ENCODE data around the gene OR51L1.
A peak's percentile ranks its signal among the peaks of the same experiment; 100 is the strongest.
"Not testable (repeated sequence)": the region's sequence is repeated elsewhere in the genome, so short reads cannot be mapped to it uniquely, and the experiment has no call there.

Gene OR51L1, protein sequence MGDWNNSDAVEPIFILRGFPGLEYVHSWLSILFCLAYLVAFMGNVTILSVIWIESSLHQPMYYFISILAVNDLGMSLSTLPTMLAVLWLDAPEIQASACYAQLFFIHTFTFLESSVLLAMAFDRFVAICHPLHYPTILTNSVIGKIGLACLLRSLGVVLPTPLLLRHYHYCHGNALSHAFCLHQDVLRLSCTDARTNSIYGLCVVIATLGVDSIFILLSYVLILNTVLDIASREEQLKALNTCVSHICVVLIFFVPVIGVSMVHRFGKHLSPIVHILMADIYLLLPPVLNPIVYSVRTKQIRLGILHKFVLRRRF

DNA sequence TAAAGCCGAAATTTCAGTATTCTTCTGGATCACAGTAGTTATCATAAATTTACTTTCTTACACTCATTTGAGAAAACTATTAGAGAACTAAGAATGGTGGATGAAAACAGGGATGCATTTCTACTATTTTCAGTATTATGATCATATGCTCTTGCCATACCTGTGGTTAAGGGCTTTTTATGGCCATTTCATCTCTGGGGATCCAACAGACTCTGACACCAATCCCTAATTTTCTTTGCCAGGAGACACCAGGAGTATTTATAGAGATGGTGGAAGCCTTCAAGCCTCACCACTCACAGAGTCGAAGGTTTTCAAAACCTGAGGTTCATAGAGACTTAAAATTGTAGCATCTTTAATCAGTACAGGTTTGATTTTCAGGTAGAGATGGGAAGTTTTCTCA is at the start of gene OR51L1:
Gene OR51L1 (plus strand): TSS at position 301 of the 400 bp plus-strand sequence. CDS start 4,132 bp downstream, outside the sequence.
- no peak for DNase-seq (ENCODE audit: low read depth, low spot score)

DNA sequence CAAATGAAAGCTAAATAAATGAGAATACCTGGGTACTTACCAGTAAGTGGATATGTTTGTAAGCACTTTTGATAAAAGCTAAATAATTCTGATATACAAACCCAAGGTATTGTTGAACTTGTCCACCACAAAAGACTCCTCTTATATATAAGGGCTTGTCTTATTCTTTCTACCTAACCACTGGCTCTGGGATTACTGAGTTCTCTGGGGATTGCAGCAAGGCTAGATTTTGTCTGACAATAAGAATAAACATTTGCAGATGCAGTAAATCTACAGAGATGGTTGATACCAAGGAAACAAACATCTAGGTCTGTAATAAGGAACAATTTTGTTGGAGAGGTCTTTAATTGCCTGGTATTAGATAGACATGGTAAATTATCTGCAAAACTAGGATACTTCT is 47.1 kb upstream of the OR51L1 start, which contains the start of gene OR51A4:
Gene OR51A4 (minus strand): TSS at position 101 of the 400 bp plus-strand sequence. CDS start 505 bp downstream, outside the sequence.
- DNase-seq (ENCODE audit: low read depth, low spot score): no peak

DNA sequence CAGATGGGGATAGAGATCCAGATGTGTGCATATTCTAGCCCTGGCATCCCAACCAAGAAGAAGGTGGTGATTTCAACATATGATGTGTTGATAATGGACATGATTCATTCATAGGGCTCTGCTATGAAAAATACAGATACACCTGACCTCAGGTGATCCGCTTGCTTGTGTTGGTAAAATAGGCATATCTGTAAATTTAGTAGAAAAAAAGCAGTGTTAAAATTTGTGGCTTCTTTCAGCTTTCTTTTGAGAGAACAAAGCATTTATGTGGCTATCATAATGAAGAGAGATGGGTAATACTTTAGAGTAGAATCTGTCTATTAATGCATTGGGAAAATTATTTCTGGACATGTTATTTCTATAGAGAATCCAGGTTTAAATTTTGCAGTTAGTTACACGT is 39.0 kb upstream of the OR51L1 start, which contains the start of gene OR51A2:
Gene OR51A2 (minus strand): TSS at position 101 of the 400 bp plus-strand sequence. CDS start 0 bp downstream, at position 101.
- DNase-seq (ENCODE audit: low read depth, low spot score): not testable (repeated sequence)

DNA sequence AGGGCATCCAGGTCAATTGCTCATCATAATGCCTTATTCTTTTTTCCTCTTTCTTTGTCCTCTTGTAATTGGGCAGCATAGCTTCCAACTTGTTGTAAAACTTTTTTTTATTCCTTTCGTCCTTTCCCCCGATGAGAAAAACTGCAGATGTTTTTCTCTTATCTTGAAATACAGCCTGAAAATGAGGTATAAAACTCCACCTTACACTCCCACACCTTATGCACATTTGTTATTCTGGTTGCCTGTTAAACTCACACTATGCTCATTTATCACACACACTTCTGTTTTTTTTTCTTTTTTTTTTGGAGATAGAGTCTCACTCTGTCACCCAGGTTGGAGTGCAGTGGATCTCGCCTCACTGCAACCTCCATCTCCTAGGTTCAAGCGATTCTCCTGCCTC is 37.3 kb upstream of the OR51L1 start:
- no peak for DNase-seq (ENCODE audit: low read depth, low spot score)

DNA sequence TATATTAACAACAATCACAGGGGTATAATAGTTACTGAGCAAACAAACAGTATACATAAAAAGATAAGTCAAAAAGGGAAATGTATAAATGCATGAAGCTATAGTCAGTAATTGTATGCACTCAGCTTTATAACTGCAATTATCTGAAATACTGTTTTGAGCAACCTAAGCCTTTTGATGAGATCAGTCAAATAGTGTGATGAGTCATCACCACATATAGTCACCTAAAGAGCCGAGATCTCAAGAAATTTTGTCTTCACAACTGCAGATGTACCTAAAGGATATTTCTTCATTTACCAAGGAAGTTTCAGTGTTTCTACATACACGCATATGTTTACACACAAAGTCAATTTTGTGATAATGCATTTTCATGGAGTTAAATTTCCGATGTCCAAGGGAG is 33.8 kb upstream of the OR51L1 start:
- DNase-seq (ENCODE audit: low read depth, low spot score): no peak

DNA sequence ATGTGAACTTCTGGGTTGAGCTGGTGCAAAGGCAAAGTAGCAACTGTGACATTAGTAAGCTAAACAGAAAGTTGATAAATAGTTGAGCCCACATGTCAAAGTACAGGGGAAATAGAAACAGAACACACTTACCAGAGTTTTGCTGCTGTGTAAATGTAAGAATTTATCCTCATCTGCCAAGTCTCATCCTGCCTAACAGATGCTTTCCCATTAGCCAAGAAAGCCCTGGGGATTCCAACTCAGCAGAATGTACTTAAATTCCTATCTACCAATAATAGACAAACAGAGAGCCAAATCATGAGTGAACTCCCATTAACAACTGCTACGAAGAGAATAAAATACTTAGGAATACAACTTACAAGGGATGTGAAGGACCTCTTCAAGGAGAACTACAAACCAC is 31.8 kb upstream of the OR51L1 start:
- DNase-seq (ENCODE audit: low read depth, low spot score): no peak

DNA sequence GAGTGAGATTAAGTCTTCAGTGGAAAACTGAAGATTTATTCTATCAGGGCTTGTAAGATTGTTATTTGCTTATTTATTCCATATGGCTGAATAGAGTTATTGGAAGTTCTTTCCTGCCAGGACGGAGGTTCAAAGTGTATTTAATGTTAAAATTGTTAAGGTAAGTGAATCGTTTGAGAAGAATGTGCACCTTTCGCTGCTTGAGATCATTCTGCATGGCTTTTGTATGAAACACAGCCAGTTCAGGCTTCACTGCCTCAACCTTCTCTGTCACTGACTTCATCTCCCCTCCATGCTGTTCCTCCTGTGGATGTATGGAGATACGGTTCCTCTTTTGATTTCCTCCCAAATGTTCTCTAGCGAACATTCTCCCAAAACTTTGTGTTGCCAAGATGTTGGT is 19.2 kb upstream of the OR51L1 start:
- no peak for DNase-seq (ENCODE audit: low read depth, low spot score)

DNA sequence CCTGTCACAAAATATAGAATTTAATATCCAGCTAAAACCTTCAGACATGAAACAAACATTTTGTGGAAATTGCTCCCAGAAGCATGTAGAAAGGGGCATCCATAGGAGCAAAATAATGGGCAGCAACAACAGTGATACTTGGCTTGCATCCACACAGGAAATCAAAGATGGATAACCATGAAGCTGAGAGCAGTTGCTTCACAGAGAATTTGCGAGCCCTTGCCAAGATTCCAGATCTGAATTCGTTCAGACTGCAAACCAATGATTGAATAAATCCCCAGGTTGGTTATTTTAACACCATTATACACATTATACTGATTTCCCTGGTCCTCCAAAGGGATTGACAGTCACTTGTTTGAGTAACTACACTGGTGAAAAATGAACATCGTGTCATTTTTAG is 15.6 kb upstream of the OR51L1 start:
- no peak for DNase-seq (ENCODE audit: low read depth, low spot score)

DNA sequence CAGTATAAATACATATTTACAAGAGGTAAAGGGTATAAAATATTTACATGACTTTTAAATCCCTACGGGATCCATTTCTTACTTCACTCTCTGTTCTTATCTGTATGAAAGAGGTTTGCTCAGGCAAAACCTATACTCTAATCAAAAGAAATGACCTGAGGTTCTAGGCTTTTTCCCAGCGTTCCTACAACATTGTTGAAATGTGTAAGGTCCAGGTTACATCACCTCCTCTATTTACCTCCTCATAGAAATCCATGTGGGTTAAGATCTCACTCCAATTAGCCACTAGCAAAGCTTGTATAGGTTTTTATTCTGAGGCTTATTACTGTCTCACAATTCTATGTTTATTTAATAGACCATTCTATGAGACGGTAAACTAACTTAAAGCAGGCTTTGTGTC is 12.0 kb upstream of the OR51L1 start:
- no peak for DNase-seq (ENCODE audit: low read depth, low spot score)

DNA sequence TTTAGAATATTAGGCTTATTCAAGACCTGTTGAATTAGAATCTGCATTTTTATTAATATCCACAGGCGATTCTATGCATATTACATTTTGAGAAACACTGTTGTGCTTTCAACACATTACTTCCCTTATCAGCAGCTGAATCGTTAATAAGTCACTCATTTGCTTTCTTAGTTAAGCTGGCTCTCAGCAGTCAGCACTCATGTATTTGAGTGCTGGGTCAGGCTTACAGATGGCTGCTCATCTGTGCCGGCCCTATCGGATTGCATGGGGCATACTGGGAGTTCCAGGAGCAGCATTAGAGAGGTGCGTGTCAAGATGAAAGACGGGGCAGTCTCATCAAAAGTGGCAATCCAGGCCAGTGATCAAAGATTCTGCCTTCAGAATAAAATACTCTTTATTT is 10.8 kb upstream of the OR51L1 start:
- no peak for DNase-seq (ENCODE audit: low read depth, low spot score)

DNA sequence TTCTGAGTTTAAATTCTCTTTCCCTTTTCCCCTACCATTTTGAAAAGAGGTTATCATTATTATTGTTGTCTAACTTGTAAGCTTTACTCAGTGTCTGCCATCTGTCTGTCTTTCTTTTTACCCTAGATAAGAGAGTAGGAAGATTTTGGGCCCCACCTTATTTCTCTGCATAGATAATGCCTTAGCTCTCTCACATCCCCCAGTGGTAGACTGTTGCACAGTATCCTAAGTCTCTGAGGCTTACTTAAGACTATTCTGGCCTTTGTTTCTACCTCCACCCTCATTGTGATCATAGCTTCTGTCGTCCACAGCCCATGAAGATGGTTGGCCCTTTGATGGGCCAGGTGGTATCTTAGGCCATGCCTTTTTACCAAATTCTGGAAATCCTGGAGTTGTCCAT is 3.6 kb upstream of the OR51L1 start:
- no peak for DNase-seq (ENCODE audit: low read depth, low spot score)

DNA sequence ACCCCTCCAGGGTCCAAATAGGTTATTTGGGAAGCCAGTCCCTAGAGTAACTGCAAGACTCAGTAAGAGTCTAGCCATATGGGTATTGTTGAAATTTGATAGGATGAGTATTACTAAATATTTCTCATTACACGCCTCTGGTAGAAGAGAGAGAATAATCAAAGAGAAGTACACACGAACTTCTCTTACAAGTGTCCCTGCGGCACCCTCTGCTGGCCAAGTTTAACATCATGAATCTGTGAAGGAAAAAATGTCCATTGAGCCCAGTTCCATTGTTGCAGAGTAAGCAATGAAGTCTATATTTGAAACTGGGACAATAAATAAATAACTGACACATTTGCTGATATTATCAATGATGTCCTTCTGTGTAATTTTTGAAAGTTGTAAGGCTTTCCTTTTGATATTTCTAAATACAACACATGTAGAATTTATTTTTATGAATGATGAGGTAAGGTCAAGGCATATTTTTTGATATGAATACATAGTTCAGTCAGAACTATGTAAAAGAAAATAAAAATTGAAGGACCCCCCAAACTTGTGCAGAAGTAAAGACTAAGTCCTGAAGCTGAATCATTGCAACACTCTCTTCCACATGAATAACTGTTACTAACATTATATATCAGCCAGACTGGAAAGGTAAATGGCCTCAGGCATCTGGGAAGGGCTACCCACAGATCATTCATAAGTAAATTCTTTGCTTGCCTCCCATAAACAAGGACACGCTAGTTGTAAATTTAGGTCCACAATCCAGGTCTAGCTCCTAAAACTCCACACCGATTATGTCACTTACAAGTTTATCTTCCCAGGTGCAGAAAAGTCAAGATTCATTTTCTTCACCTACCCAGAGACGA is 10.0 kb downstream of the OR51L1 start:
- DNase-seq (ENCODE audit: low read depth, low spot score): peak; percentile 6

DNA sequence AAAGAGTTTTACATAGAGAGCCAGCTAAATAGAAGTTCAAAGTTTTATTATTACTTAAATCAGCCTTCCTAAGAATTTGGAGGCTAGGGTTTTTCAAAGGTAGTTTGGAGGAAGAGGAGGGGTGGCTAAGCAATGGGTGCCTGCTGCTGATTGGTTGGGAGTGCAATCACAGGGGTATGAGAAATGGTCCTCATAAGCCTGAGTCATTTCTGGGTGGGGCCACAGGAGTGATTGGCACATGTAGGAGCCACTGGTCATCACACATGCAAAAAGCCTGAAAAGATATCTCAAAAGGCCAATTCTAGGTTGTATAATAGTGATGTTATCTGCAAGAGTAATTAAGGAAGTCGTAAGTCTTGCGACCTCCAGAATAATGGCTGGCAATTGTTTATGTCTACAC is 12.9 kb downstream of the OR51L1 start:
- no peak for DNase-seq (ENCODE audit: low read depth, low spot score)

DNA sequence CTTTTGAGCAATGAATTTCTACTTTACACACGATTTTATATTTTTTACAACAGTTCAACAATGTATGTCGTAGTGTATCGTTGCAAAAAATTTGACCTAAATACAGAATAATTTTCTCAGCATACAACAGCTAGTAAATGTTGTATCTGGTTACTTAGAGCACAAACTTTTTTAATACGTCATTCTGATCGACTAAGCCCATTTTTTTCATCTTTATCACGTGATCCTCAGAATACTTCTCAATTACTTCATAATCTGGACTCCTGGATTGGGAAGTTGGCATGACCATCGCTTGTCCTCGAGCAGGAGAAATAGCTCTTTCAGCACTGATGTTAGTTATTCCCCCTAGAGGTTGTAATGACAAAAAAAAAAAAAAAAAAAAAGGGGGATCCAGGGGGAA is 16.6 kb downstream of the OR51L1 start:
- DNase-seq (ENCODE audit: low read depth, low spot score): no peak

DNA sequence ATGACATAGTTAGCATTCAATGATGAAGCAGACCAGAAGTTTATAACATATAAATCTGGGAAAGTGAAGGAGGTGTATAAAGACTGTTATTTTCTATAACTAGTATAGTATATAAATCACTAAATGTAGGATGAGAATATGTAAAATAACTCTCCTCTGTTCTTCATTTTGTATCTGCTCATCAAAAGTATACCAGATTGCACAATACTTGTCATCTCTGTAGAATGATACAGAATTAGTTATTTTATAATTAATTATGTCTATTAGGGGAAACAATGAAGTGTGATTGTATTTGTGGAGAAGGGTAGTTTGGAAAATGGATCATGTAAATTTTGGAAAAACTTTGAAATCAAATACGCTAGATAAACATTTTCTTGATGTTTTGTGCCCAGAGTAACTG is 18.4 kb downstream of the OR51L1 start:
- DNase-seq (ENCODE audit: low read depth, low spot score): no peak

DNA sequence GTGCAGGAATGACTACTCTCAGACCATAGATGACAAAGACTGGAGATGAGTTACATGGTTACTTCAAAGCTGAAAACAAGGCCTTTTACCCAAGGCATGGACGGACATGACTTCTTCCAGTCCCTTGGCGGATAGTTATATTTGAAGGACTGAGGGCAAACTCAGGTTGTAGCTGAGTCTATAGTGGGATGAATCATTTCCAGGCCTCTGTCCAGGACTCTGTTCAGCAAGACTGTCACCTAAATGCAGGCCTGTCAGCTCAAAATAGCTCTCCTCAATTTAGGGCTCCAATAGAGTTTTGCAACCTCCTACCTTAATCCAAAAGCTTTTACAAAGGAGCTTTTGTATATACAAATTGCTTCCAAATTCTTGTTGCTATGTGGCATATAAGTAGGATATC is 27.3 kb downstream of the OR51L1 start:
- DNase-seq (ENCODE audit: low read depth, low spot score): no peak

DNA sequence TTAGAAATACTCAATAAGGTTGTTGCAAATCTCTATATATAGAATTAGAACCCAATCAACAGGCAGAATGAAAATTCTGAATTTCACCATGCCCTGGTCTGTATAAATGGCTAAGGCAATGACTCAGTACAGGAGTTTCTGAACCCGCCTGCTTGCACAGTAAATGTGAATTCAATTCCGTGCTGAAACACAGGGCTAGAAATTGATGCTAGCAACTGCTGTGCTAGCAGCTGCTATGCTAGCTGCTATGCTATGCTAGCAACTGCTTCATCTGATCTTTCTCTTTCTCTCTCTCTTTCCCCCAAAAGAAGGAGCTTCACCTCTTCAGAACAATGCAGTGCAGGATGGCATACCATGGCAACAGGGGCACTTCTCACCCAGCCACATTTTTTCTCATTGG is 42.0 kb downstream of the OR51L1 start:
- DNase-seq (ENCODE audit: low read depth, low spot score): no peak

DNA sequence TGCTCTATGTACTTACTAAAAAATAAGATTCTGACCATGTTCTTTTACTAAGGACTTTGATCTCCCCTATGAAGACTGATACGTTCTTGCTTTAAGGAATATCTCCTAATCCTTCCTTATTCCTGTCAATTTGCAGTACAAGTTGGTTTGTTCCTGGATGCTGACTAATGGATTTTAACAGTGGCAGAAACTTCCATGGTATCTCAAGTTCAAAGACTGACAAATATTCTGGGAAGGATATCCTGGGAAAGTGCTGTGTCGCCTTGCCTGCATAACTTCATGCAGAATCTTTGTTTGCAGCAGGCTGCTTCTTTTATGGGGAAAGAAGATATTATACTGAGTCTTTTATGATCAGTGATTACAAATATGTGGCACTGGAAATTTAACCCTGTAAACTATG is 43.3 kb downstream of the OR51L1 start:
- DNase-seq (ENCODE audit: low read depth, low spot score): no peak

DNA sequence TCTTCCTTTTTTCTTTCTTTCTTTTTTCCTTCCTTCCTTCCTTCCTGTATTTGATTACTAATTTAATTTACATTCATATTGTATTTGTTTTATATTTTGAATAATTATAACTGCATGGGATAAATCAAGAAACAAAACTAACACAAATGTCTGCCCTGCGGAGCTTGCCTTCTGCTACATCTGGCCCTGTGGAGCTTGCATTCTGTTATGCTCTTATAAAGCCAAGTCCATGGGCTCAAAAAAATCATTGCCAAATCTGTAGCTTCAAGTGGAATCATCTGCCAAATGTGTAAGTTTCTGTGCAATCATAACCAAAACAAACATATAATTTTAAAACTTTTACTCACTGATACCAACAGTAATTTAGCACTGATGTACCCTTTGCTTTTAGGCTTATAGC is 43.7 kb downstream of the OR51L1 start:
- DNase-seq (ENCODE audit: low read depth, low spot score): no peak

DNA sequence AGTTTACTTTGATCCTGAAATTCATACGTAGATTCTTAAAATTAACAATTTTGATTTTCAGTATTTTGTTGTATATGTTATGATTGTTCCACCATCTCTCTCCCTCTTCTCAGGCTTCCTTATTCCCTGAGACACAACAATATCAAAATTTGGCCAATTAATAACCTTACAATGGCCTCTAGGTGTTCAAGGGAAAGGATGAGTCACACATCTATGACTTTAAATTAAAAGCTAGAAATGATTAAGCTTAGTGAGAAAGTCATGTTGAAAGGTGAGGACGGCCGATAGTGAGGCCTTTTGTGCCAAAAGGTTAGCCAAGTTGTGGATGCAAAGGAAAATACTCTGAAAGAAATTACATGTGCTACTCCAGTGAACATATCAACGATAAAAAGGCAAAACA is 46.2 kb downstream of the OR51L1 start:
- DNase-seq (ENCODE audit: low read depth, low spot score): no peak

DNA sequence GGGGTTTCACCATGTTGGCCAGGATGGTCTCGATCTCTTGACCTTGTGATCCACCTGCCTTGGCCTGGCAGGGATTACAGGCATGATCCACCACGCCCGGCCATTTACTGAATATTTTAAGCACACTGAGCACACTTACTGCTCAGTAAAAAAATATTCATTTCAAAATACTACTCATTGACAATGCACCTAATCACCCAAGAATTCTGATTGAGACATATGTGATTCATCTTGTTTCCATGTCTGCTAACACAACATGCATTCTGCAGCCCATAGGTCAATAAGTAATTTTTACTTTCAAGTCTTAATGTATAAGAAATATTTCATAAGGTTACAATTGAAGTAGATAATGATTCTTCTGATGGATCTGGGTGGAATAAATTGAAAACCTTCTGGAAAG is 47.4 kb downstream of the OR51L1 start:
- no peak for DNase-seq (ENCODE audit: low read depth, low spot score)

DNA sequence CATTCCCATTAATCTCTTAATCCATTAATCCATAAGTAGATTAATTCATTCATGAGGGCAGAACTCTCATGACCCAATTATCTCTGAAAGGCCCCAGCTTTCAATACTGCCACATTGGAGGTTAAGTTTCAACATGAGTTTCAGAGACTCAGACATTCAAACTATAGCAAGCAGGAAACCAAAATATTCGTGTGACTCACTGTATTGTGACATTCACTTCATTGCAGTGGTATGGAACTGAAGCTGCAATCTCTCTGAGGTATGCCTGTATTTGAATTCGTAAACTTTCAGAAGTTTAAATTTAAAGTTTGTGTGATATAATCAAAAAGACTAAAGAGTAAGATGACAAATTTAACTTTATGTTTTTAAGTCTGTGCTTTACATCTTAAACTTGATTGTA is 48.7 kb downstream of the OR51L1 start:
- no peak for DNase-seq (ENCODE audit: low read depth, low spot score)

DNA sequence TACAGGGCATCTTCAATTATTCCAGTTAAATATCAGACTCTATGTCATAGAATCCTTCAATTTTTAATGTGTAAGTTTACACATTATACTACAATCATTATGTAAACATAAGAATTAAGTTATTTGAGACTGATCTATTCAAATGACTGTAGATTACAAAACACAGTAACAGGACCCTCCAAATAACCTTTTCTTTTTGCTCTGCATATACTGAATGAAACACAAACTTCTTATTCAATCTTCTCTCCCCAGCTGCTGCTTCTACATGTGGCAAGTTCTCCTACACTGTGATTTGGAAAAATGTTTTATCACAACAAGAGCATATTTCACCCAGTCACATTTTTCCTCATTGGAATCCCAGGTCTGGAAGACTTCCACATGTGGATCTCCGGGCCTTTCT is 51.6 kb downstream of the OR51L1 start, which contains the start of gene OR52J3:
Gene OR52J3 (plus strand): TSS at position 301 of the 400 bp plus-strand sequence. CDS start 0 bp downstream, at position 301.
- no peak for DNase-seq (ENCODE audit: low read depth, low spot score)

Measured in brain pericyte (primary cell).